Measurements from ENCODE around the gene CENPB. TPM values are rescaled to one million over a fixed set of nuclear protein-coding genes. Genes with fewer than 3 reads are reported as not detected.

Gene CENPB
- total RNA-seq, 4 donors from 2014 or later = 64.8 to 94.9 (median 80.8) TPM

- no peaks in the 10 kb centered on the region for H3K27me3 ChIP-seq
- intact Hi-C loops (cut with DNase I) = no loop called here
- peak overlapping the region in 1 of 3 donors; percentile 30 for H3K27ac ChIP-seq
- TF ChIP-seq, protein P1, sequence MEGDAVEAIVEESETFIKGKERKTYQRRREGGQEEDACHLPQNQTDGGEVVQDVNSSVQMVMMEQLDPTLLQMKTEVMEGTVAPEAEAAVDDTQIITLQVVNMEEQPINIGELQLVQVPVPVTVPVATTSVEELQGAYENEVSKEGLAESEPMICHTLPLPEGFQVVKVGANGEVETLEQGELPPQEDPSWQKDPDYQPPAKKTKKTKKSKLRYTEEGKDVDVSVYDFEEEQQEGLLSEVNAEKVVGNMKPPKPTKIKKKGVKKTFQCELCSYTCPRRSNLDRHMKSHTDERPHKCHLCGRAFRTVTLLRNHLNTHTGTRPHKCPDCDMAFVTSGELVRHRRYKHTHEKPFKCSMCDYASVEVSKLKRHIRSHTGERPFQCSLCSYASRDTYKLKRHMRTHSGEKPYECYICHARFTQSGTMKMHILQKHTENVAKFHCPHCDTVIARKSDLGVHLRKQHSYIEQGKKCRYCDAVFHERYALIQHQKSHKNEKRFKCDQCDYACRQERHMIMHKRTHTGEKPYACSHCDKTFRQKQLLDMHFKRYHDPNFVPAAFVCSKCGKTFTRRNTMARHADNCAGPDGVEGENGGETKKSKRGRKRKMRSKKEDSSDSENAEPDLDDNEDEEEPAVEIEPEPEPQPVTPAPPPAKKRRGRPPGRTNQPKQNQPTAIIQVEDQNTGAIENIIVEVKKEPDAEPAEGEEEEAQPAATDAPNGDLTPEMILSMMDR (IDR thresholded peaks at IDR 0.05) = no peak
- TF ChIP-seq POLR2A (IDR thresholded peaks at IDR 0.05) = no peak
- no peaks in the 10 kb centered on the region for H3K36me3 ChIP-seq
- no peak overlapping the region for H3K4me3 ChIP-seq (replicated peaks in 1 of 3)
- 81 to 87% methylated on average over 12 to 15 of the region's 17 CpGs for WGBS, 2 donors
- DNase-seq = no peak
- no peaks in the 10 kb centered on the region for H3K9me3 ChIP-seq
- H3K4me1 ChIP-seq = peaks cover 17 to 44% of the 10 kb centered on the region in 2 donors
Measured at GRCh38 chr20:3784216-3784853, 2.2 kb downstream of the CENPB start.

DNA sequence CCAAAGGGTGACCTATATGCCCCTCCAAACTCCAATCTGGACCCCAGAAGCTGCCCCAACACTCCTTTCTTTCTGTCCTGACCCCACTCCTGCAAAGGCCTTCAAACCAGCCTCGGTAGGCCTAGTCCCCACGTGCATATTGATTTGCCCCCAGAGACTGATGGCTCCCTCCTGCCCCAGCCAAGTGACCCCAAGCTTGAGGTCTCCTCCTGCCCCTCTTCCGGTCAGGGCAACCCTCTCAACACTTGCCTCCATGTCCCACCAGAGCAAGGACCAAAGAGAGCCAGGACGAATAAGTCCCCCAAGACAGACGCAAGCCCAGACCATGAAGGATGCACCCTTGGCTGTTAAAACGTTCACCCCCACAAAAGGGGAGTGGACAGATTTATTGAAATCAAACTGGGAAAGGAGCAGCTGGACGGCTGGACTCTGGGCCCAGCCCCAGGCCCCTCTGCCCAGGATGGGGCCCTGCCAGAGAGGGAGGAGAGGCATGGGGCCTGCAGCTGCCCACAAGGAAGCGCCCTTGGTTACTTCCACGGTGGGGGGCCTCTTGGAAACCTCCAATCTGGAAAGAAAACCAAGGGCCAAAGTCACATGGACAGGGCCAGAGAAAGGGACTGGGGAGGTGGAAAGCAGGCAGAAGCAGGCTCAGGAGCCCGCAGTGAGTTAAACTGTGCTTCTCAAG, 2.9 kb downstream of the CENPB start:
- Histone ChIP-seq H3K36me3 (no peaks in the 10 kb centered on the region), H3K27ac (peak overlapping the region in 2 of 3 donors; percentile 18 to 24), H3K4me3 (replicated peaks in 1 of 3) (no peak overlapping the region), H3K4me1 (peaks cover 17 to 44% of the 10 kb centered on the region in 2 donors), H3K27me3 (no peaks in the 10 kb centered on the region), H3K9me3 (no peaks in the 10 kb centered on the region)
- TF ChIP-seq, protein P1 (IDR thresholded peaks at IDR 0.05) = no peak
- TF ChIP-seq POLR2A (IDR thresholded peaks at IDR 0.05) = no peak
- WGBS, 2 donors = 74 to 79% methylated on average over 9 to 10 of the region's 10 CpGs
- intact Hi-C loops (cut with DNase I) = no loop called here
- DNase-seq = no peak

DNA sequence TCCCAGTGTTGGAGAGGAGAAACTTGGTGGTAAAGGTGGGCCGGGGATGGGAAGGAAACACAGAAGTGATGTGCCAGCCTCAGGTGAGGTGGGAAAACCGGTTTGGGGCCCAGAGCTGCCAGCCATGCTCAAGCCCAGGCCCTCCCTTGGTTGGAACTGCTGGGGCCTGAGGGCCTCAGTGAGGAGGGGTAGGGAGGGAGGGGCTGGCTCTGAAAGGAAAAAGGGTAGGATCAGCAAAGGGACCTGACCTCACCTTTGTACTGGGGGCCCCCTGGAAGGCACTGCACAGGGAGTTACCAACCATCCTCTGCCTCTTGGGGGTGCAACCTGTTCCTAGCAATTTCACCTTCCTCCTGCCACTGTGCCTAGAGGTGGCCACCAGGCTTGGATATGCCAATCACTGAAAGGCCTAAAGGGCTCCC, 3.5 kb downstream of the CENPB start:
- intact Hi-C loops (cut with DNase I) = no loop called here
- no peak overlapping the region for H3K4me3 ChIP-seq (replicated peaks in 1 of 3)
- no peak for TF ChIP-seq POLR2A (IDR thresholded peaks at IDR 0.05)
- TF ChIP-seq, protein P1 (IDR thresholded peaks at IDR 0.05) = no peak
- peak overlapping the region in 2 of 3 donors; percentile 18 to 24 for H3K27ac ChIP-seq
- 34 to 44% methylated on average over 2 of the region's 2 CpGs for WGBS, 2 donors
- no peaks in the 10 kb centered on the region for H3K9me3 ChIP-seq
- peaks cover 22 to 48% of the 10 kb centered on the region in 2 donors for H3K4me1 ChIP-seq
- H3K36me3 ChIP-seq = no peaks in the 10 kb centered on the region
- DNase-seq = peak; percentile 56 to 62
- no peaks in the 10 kb centered on the region for H3K27me3 ChIP-seq

- Histone ChIP-seq H3K27ac (peak overlapping the region in 2 of 3 donors; percentile 18 to 24), H3K4me3 (replicated peaks in 1 of 3) (no peak overlapping the region), H3K36me3 (no peaks in the 10 kb centered on the region), H3K27me3 (no peaks in the 10 kb centered on the region), H3K9me3 (no peaks in the 10 kb centered on the region), H3K4me1 (peaks cover 25 to 51% of the 10 kb centered on the region in 2 donors)
- TF ChIP-seq, protein P1 (IDR thresholded peaks at IDR 0.05) = no peak
- TF ChIP-seq POLR2A (IDR thresholded peaks at IDR 0.05) = no peak
- intact Hi-C loops (cut with DNase I) = no loop called here
- 68 to 74% methylated on average over 6 of the region's 6 CpGs for WGBS, 2 donors
- no peak for DNase-seq
Measured at GRCh38 chr20:3782597-3782996, 3.9 kb downstream of the CENPB start.

Data from thyroid gland (tissue), 4 donors.